Body of pancreas (tissue), 4 donors: Measurements from ENCODE around the gene GREB1. TPM values are rescaled to one million over a fixed set of nuclear protein-coding genes. Genes with fewer than 3 reads are reported as not detected.

Experiments used
- ATAC-seq: fragments of 150-250 bp; one replicate; pipeline ENCODE4 v1.9.1; 2016
- DNase-seq, 4 donors: peaks; one replicate each; pipeline ENCODE4 v3.0.0-alpha.2; 2019
- H3K27ac ChIP-seq, 4 donors: fragments of 200-600 bp; sonication (generic); 1 replicate in 3 of 4; 2 replicates in 1 of 4; pipeline versions ENCODE4 v1.5.1 to v1.6.1; 2016 to 2019; ENCODE audit warnings: mild to moderate bottlenecking in 1 of 4, mixed read lengths in 1 of 4, moderate library complexity in 1 of 4
- H3K27me3 ChIP-seq, 2 donors: fragments of 200-600 bp; sonication (generic); one replicate each; pipeline ENCODE4 v1.6.0; 2016; ENCODE audit warnings: mild to moderate bottlenecking in 1 of 2
- H3K36me3 ChIP-seq, 2 donors: fragments of 200-600 bp; sonication (generic); replicated peaks in 1 of 2; 2 replicates each; pipeline ENCODE4 v1.5.1; 2016; ENCODE audit warnings: low read depth in 2 of 2; ENCODE audit not compliant: insufficient read depth in 1 of 2
- H3K4me1 ChIP-seq: fragments of 200-600 bp; sonication (generic); one replicate; pipeline ENCODE4 v1.6.0; 2016
- H3K4me3 ChIP-seq, 2 donors: fragments of 200-600 bp; sonication (generic); 1 replicate in 1 of 2; 2 replicates in 1 of 2; pipeline ENCODE4 v1.5.1; 2016 to 2019
- H3K9me3 ChIP-seq, 3 donors: fragments of 200-600 bp; sonication (generic); 1 replicate in 2 of 3; 2 replicates in 1 of 3; pipeline ENCODE4 v1.5.1; 2016
- POLR2A ChIP-seq, 3 donors: fragments of 450-650 bp; IDR thresholded peaks; one replicate each; pipeline ENCODE4 v1.6.1; 2016; ENCODE audit warnings: antibody characterized with exemption in 3 of 3, mild to moderate bottlenecking in 2 of 3
- WGBS, 2 donors: methylation state at CpG; one replicate each; pipeline ENCODE4 v1.1.5; 2017; 5-methylcytosine and 5-hydroxymethylcytosine counted together
- intact Hi-C: fragments of 100-400 bp; cut with DNase I; formaldehyde crosslinking; loops from one replicate; pipeline ENCODE4 v1.15.1; 2023
- total RNA-seq, 2 donors: library from RNA; depleted of rRNA; stranded (reverse); fragments of >200 nt; gene quantifications; one replicate each; pipeline ENCODE4 v1.1.0, GENCODE V29; 2016
- TF ChIP-seq, protein P1 (sequence below), 7 experiments: fragments of 450-650 bp in 4 of 7; fragments of 200-600 bp in 3 of 7; sonication (generic) in 3 of 7; IDR thresholded peaks; one replicate each; pipeline ENCODE4 v1.5.1; 2016 to 2019; ENCODE audit warnings: antibody characterized with exemption in 7 of 7

Gene GREB1
- total RNA-seq, 2 donors from 2014 or later, result 10.4 to 19.8 TPM

DNA sequence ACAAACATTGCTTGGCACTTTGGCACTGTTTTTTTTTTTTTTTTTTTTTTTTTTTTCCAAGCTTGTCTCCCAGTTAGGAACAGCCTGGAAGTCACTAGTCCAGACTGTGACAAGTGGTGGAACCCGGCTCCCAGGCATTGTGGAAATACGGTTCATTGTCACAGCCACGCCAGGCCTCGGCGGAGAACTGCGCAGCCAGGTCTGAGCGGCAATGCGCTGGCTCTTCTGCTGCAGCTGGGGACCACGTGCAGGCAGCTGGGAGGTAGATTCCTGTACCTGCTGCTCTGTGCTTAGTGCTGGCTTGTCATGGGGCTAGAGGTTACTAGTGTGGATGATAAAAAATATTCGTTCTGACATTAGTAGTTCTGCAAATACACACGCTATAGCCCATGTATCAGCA is 131.2 kb downstream of the GREB1 start:
- Histone ChIP-seq H3K27me3 (no peaks in the 10 kb centered on the region), H3K27ac (no peak overlapping the region), H3K9me3 (no peaks in the 10 kb centered on the region), H3K4me3 (no peak overlapping the region), H3K4me1 (peaks cover 7% of the 10 kb centered on the region), H3K36me3 (no peaks in the 10 kb centered on the region)
- WGBS, 2 donors, result 71 to 74% methylated on average over 11 of the region's 11 CpGs
- no peak for ATAC-seq
- DNase-seq, result no peak
- TF ChIP-seq POLR2A (IDR thresholded peaks at IDR 0.05), result no peak
- TF ChIP-seq, protein P1, sequence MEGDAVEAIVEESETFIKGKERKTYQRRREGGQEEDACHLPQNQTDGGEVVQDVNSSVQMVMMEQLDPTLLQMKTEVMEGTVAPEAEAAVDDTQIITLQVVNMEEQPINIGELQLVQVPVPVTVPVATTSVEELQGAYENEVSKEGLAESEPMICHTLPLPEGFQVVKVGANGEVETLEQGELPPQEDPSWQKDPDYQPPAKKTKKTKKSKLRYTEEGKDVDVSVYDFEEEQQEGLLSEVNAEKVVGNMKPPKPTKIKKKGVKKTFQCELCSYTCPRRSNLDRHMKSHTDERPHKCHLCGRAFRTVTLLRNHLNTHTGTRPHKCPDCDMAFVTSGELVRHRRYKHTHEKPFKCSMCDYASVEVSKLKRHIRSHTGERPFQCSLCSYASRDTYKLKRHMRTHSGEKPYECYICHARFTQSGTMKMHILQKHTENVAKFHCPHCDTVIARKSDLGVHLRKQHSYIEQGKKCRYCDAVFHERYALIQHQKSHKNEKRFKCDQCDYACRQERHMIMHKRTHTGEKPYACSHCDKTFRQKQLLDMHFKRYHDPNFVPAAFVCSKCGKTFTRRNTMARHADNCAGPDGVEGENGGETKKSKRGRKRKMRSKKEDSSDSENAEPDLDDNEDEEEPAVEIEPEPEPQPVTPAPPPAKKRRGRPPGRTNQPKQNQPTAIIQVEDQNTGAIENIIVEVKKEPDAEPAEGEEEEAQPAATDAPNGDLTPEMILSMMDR (IDR thresholded peaks at IDR 0.05), result no peak
- intact Hi-C loops, result no loop called here

DNA sequence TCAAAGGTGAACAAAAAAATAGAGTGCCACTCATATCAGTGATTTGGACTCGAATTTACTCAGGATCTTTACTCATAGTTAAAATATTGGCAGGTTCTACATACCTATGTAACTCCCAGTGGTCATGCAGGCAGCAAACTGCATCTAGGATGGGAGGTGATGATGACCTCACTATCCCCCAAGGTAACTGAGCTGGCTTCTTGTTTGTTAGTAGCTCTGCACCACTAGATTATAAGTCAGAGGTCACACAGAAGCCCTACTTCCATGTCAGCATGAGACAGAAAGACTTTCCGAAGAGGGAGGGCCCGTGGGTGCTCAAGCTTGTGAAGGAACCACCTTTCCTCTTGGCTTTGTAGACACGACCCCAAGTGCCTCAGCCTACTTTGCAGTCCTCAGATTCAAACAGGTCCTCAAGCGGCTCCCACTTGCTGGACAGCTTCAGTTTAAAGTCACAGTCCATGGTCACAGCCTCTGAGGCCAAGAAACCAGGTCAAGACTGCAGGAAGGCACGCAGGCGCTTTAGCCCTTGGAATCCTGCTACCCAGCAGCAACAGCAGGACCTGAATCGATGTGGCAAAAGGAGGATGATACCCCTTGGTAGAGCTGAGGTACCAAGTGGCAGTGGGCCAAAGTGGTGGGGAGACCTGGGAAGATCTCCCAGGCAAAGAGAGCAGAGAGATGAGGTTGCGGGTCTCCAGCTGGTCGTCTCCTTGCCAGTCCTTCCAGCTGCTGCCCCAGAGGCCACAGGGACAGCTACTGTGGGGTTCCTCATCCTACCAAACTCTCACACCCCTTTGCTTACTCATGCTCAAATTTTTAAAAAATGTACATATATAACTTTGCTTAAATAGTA is 131.9 kb downstream of the GREB1 start:
- no peak overlapping the region for H3K27ac ChIP-seq
- intact Hi-C loops, result no loop called here
- no peaks in the 10 kb centered on the region for H3K27me3 ChIP-seq
- H3K4me3 ChIP-seq, result no peak overlapping the region
- DNase-seq (no peak), ATAC-seq (no peak)
- H3K4me1 ChIP-seq, result peaks cover 10% of the 10 kb centered on the region
- H3K36me3 ChIP-seq, result no peaks in the 10 kb centered on the region
- WGBS, 2 donors, result 64 to 67% methylated on average over 6 to 10 of the region's 10 CpGs
- no peaks in the 10 kb centered on the region for H3K9me3 ChIP-seq
- TF ChIP-seq, protein P1 (IDR thresholded peaks at IDR 0.05), result no peak
- TF ChIP-seq POLR2A (IDR thresholded peaks at IDR 0.05), result no peak

DNA sequence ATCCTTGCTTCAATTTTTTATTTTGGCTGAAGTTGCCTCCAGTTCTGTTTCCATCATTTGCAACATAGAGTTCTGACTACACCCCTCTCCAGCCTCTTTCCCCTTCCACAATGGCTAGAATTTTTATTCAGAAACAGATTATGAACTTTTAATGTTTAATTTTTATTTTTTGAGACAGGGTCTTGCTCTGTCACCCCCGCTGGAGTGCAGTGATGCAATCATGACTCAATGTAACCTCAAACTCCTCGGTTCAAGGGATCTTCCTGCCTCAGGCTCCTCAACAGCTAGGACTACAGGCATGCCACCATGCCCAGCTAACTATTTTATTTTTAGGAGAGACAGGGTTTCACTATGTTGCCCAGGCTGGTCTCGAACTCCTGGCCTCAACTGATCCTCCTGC is 133.3 kb downstream of the GREB1 start:
- peaks cover 10% of the 10 kb centered on the region for H3K4me1 ChIP-seq
- DNase-seq (no peak), ATAC-seq (no peak)
- H3K36me3 ChIP-seq, result no peaks in the 10 kb centered on the region
- TF ChIP-seq POLR2A (IDR thresholded peaks at IDR 0.05), result no peak
- TF ChIP-seq, protein P1 (IDR thresholded peaks at IDR 0.05), result no peak
- intact Hi-C loops, result no loop called here
- H3K4me3 ChIP-seq, result no peak overlapping the region
- H3K9me3 ChIP-seq, result no peaks in the 10 kb centered on the region
- H3K27ac ChIP-seq, result no peak overlapping the region
- 69 to 78% methylated on average over 3 of the region's 3 CpGs for WGBS, 2 donors
- H3K27me3 ChIP-seq, result no peaks in the 10 kb centered on the region

DNA sequence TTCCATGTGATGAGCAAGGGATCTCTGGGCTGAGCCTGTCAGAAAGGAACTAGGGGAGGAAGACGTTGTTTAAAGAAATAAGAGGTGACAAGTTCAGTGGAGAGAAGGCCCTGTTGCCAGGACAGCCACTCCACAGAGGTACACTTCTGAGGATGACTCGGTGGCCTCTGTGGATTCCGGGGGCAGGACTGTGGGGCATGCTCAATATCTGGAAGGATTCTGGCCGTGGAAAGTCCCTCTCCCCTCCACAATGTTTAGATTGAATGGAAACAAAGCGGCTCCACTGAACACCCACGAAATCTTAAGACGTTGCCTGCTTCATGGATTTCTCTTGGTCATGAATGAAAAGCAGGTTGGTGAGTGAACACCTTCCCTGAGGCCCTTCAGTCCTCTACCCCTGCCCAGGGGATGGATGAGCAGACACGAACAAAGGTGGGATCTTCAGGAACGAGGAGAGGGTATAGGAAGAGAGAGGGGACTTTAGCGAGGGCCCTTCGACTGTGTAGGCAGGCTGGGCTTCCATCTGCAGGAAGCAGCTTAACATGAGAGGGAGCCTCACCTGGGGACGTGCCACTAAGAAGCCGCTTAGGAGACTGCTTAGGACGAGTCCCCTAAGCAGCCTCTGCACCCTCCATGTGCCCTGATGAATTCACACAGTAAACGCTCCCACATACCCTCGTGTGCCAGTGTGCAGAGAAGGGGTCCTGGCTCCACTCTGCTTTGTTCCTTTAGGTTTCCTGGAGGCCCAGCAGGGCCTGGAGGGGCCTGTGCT is 134.2 kb downstream of the GREB1 start:
- ATAC-seq, result no peak
- no peak overlapping the region for H3K4me3 ChIP-seq
- no peak for DNase-seq
- no peak overlapping the region for H3K27ac ChIP-seq
- H3K36me3 ChIP-seq, result no peaks in the 10 kb centered on the region
- WGBS, 2 donors, result 73 to 76% methylated on average over 15 to 16 of the region's 16 CpGs
- no peak for TF ChIP-seq POLR2A (IDR thresholded peaks at IDR 0.05)
- TF ChIP-seq, protein P1 (IDR thresholded peaks at IDR 0.05), result no peak
- H3K4me1 ChIP-seq, result peaks cover 10% of the 10 kb centered on the region
- H3K9me3 ChIP-seq, result no peaks in the 10 kb centered on the region
- no peaks in the 10 kb centered on the region for H3K27me3 ChIP-seq
- intact Hi-C loops, result no loop called here
